ENCODE data around the gene KHSRP.

GRCh38 chr19:6453951-6454565, 29.4 kb upstream of the KHSRP start:
- TF ChIP-seq CTCF (IDR thresholded peaks at IDR 0.05) (no peak), POLR2A (IDR thresholded peaks at IDR 0.05) (no peak)
